Heart left ventricle (tissue), 16 donors: ENCODE data around the gene GUCY2C. TPM values are rescaled to one million over a fixed set of nuclear protein-coding genes. Genes with fewer than 3 reads are reported as not detected.

Experiments used
- ATAC-seq, 4 donors: fragments of 200-7000 bp; cut with Tn5 transposase; one replicate each; pipeline ENCODE4 v1.9.1; 2020 to 2022; ENCODE audit warnings: moderate library complexity in 4 of 4, mild to moderate bottlenecking in 3 of 4, moderate number of reproducible peaks in 1 of 4
- DNase-seq, 5 donors: peaks; one replicate each; pipeline ENCODE4 v3.0.0-alpha.2; 2020
- H3K27ac ChIP-seq, 12 donors: fragments of 200-600 bp; sonication (generic) in 4 of 12; one replicate each; pipeline versions ENCODE4 v1.5.0 to v1.8.0; 2016 to 2022; ENCODE audit warnings: mild to moderate bottlenecking in 2 of 12
- H3K27me3 ChIP-seq, 9 donors: fragments of 200-600 bp; sonication (generic) in 2 of 9; one replicate each; pipeline versions ENCODE4 v1.5.1 to v1.8.0; 2016 to 2022; ENCODE audit warnings: mild to moderate bottlenecking in 3 of 9
- H3K36me3 ChIP-seq, 9 donors: fragments of 200-600 bp; sonication (generic) in 2 of 9; one replicate each; pipeline versions ENCODE4 v1.5.0 to v1.8.0; 2018 to 2022; ENCODE audit warnings: mild to moderate bottlenecking in 2 of 9
- H3K4me1 ChIP-seq, 12 donors: fragments of 200-600 bp; sonication (generic) in 4 of 12; one replicate each; pipeline versions ENCODE4 v1.5.0 to v1.8.0; 2016 to 2022; ENCODE audit warnings: mild to moderate bottlenecking in 3 of 12
- H3K4me3 ChIP-seq, 12 donors: fragments of 200-600 bp; sonication (generic) in 4 of 12; one replicate each; pipeline versions ENCODE4 v1.5.0 to v1.8.0; 2017 to 2022; ENCODE audit warnings: mild to moderate bottlenecking in 9 of 12, moderate library complexity in 4 of 12
- H3K9me3 ChIP-seq, 12 donors: fragments of 200-600 bp; sonication (generic) in 4 of 12; one replicate each; pipeline versions ENCODE4 v1.5.0 to v1.8.0; 2016 to 2022; ENCODE audit warnings: mild to moderate bottlenecking in 1 of 12
- POLR2A ChIP-seq, 2 donors: fragments of 450-650 bp; IDR thresholded peaks; one replicate each; pipeline ENCODE4 v1.6.1; 2017; ENCODE audit warnings: antibody characterized with exemption in 2 of 2, mild to moderate bottlenecking in 2 of 2, moderate library complexity in 2 of 2
- WGBS, 4 donors: extraction: QIAGEN DNeasy Blood & Tissue Kit in 2 of 4; methylation state at CpG; one replicate each; pipeline versions ENCODE4 v1.1.5 to v1.1.7; 2013 to 2018; 5-methylcytosine and 5-hydroxymethylcytosine counted together
- intact Hi-C, 10 donors: fragments of 100-400 bp; cut with DNase I; formaldehyde crosslinking; loops; one replicate each; pipeline versions ENCODE4 v1.11.1 to v1.14.2; 2022
- polyA plus RNA-seq, 2 donors: library from polyadenylated mRNA; stranded (reverse); fragments of 200-250 nt; gene quantifications; one replicate each; pipeline ENCODE4 v1.2.3, GENCODE V29; 2013
- total RNA-seq, 9 donors: library from RNA; depleted of rRNA in 2 of 9; stranded (reverse); fragments of >200 nt in 2 of 9; fragmentation: NEBNext Ultra II Directional in 3 of 9; extraction: Animal tissue kit (Norgen Biotek cat#: 25700) in 3 of 9; gene quantifications; one replicate each; pipeline versions ENCODE4 v1.1.0 to v1.2.4, GENCODE V29; 2016 to 2023
- TF ChIP-seq, protein P1 (sequence below), 12 donors: fragments of 200-600 bp; sonication (generic) in 4 of 12; IDR thresholded peaks; one replicate each; pipeline versions ENCODE4 v1.5.0 to v1.8.0; 2018 to 2022; ENCODE audit warnings: antibody characterized with exemption in 12 of 12, mild to moderate bottlenecking in 5 of 12
- donor health status: ischemic (EF 13 %, LVEDD 7.1; RV severe dilation, severe dysfunction).
- donor health status: healthy with polysubstance abuse.
- donor health status: DM: no; HTN: yes; CAD: no.
- donor health status: DM: no; HTN: no; CAD: no.
- donor health status: ischemic (EF 25% LVEDD 6.9; RV normal size, moderate dysfunction).
- donor health status: ischemic (EF 25% LVEDD 5.7; RV mildly dilated, moderate dysfunction).
- donor health status: healthy.
- donor health status: DM: yes; HTN: yes; CAD: no.
- donor health status: ischemic (EF 35%, LVEDD 5.7; RV mildly dilated, moderate dysfunction).
- donor health status: nonischemic (EF 11% LVEDD 7.7; RV severe dilation, severe dysfunction).
- donor health status: DM: yes; HTN: yes; CAD: no.
- donor health status: PGD.
- donor health status: ischemic (EF 29% LVEDD 5.4; RV normal size, mild dysfunction).
- donor health status: nonischemic (EF 23%, LVEDD 6.1; RV moderate dilation, normal function).

The GUCY2C gene
- total and polyA plus RNA-seq, 11 donors: 0.03 to 0.15 TPM; not detected in 9

DNA sequence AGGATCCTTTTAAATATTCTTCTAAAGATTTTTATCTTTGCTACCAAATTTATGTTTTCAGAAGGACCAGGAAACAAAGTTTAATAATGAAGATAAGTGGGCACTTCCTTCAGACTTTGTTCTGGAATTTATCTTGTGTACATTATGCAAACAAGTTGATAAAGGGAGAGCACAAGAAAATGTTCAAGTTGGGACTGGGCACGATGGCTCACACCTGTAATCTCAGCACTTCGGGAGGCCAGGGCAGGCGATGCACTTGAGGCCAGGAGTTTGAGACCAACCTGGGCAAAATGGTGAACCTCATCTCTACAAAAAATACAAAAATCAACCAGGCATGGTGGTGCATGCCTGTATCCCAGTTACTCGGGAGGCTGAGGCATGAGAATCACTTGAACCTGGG lies 133.4 kb downstream of the GUCY2C start:
- peaks cover 0 to 45% (median 10%) of the 10 kb centered on the region in 12 donors for H3K4me1 ChIP-seq
- no peak overlapping the region for H3K4me3 ChIP-seq
- WGBS, 4 donors: 79 to 87% (median 81%) methylated on average over 4 of the region's 4 CpGs
- no peaks in the 10 kb centered on the region for H3K36me3 ChIP-seq
- no peak for TF ChIP-seq POLR2A (IDR thresholded peaks at IDR 0.05)
- TF ChIP-seq, protein P1, sequence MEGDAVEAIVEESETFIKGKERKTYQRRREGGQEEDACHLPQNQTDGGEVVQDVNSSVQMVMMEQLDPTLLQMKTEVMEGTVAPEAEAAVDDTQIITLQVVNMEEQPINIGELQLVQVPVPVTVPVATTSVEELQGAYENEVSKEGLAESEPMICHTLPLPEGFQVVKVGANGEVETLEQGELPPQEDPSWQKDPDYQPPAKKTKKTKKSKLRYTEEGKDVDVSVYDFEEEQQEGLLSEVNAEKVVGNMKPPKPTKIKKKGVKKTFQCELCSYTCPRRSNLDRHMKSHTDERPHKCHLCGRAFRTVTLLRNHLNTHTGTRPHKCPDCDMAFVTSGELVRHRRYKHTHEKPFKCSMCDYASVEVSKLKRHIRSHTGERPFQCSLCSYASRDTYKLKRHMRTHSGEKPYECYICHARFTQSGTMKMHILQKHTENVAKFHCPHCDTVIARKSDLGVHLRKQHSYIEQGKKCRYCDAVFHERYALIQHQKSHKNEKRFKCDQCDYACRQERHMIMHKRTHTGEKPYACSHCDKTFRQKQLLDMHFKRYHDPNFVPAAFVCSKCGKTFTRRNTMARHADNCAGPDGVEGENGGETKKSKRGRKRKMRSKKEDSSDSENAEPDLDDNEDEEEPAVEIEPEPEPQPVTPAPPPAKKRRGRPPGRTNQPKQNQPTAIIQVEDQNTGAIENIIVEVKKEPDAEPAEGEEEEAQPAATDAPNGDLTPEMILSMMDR (IDR thresholded peaks at IDR 0.05): no peak
- no peak overlapping the region for H3K27ac ChIP-seq
- DNase-seq (no peak), ATAC-seq (no peak)
- intact Hi-C loops: loop anchor here in 3 of 10 donors (10.0 kb wide), 3 partner anchors 178 to 308 kb away; partner anchors contain the start of gene ATF7IP (in 1 of the 3)
- no peaks in the 10 kb centered on the region for H3K9me3 ChIP-seq
- no peaks in the 10 kb centered on the region for H3K27me3 ChIP-seq

Other genes starting within 250 kb of the GUCY2C start
- 10 to 100 TPM; 11.9 to 49.1 (median 26.5) TPM for gene PLBD1, start 128.7 kb downstream of the GUCY2C start, total RNA-seq
- 10 to 100 TPM in 1 of 2 donors, 1 to 10 TPM in 1; 6.0 to 13.7 TPM for gene PLBD1, start 128.7 kb downstream of the GUCY2C start, polyA plus RNA-seq
- gene WBP11, start 106.9 kb upstream of the GUCY2C start, total RNA-seq: 10 to 100 TPM; 20.2 to 62.7 (median 52.7) TPM
- 10 to 100 TPM; 11.4 to 38.8 TPM for gene WBP11, start 106.9 kb upstream of the GUCY2C start, polyA plus RNA-seq
- gene C12orf60, start 107.1 kb upstream of the GUCY2C start, total RNA-seq: 1 to 10 TPM; 2.0 to 4.6 (median 3.4) TPM
- 1 to 10 TPM; 3.6 to 5.3 TPM for gene C12orf60, start 107.1 kb upstream of the GUCY2C start, polyA plus RNA-seq
- under 1 TPM in 4 of 9 donors, not detected in 5; 0.13 to 0.91 (median 0.17) TPM for gene SMCO3, start 117.6 kb upstream of the GUCY2C start, total RNA-seq
- gene SMCO3, start 117.6 kb upstream of the GUCY2C start, polyA plus RNA-seq: under 1 TPM; 0.07 to 0.57 TPM
- 1 to 10 TPM in 8 of 9 donors, under 1 TPM in 1; 0.44 to 5.9 (median 2.8) TPM for gene ART4, start 146.9 kb upstream of the GUCY2C start, total RNA-seq
- 1 to 10 TPM; 1.3 to 2.2 TPM for gene ART4, start 146.9 kb upstream of the GUCY2C start, polyA plus RNA-seq
- 100 to 1,000 TPM; 147 to 651 (median 255) TPM for gene MGP, start 189.3 kb upstream of the GUCY2C start, total RNA-seq
- 100 to 1,000 TPM; 142 to 336 TPM for gene MGP, start 189.3 kb upstream of the GUCY2C start, polyA plus RNA-seq
- under 1 TPM in 7 of 9 donors, not detected in 2; 0.14 to 0.93 (median 0.24) TPM for gene ERP27, start 241.9 kb upstream of the GUCY2C start, total RNA-seq
- gene ERP27, start 241.9 kb upstream of the GUCY2C start, polyA plus RNA-seq: under 1 TPM; 0.12 to 0.15 TPM